Cardiac muscle cell (in vitro differentiated cells and primary cell): ENCODE data around the gene PRKCZ. TPM values are rescaled to one million over a fixed set of nuclear protein-coding genes. Genes with fewer than 3 reads are reported as not detected.

Experiments
- DNase-seq, 2 donors: peaks; one replicate each; pipeline versions ENCODE4 v3.0.0 to v3.0.0-alpha.2; 2010 to 2017; ENCODE audit warnings: low read depth in 1 of 2, low spot score in 1 of 2
- H3K27ac ChIP-seq: fragments of 200-600 bp; sonication (generic); 2 replicates; pipeline ENCODE4 v1.5.1; 2016
- H3K27me3 ChIP-seq: fragments of 200-600 bp; sonication (generic); 2 replicates; pipeline ENCODE4 v1.6.0; 2016; ENCODE audit warnings: control low read depth
- H3K36me3 ChIP-seq: fragments of 200-600 bp; sonication (generic); 2 replicates; pipeline ENCODE4 v1.5.1; 2016; ENCODE audit warnings: control low read depth
- H3K4me1 ChIP-seq: fragments of 200-600 bp; sonication (generic); 2 replicates; pipeline ENCODE4 v1.8.1; 2017; ENCODE audit warnings: low read depth, mild to moderate bottlenecking, mixed run types
- H3K4me3 ChIP-seq: fragments of 200-600 bp; sonication (generic); 2 replicates; pipeline ENCODE4 v1.5.1; 2016; ENCODE audit warnings: mild to moderate bottlenecking
- H3K9me3 ChIP-seq: fragments of 200-600 bp; sonication (generic); 2 replicates; pipeline ENCODE4 v1.5.1; 2017; ENCODE audit warnings: low read depth, mild to moderate bottlenecking, control low read depth
- polyA plus RNA-seq: library from polyadenylated mRNA; unstranded; fragments of >200 nt; fragmentation: Nextera tagmentation; extraction: Ambion mirVana; gene quantifications from 2 replicates; pipeline ENCODE4 v1.2.1, GENCODE V29; 2016
- total RNA-seq: library from RNA; depleted of rRNA; stranded (reverse); fragments of >200 nt; gene quantifications from 2 replicates; pipeline ENCODE4 v1.2.3, GENCODE V29; 2016
- TF ChIP-seq, protein P1 (sequence below): IDR thresholded peaks from 2 replicates; pipeline ENCODE4 v1.5.1; 2012; ENCODE audit warnings: low read depth, mild to moderate bottlenecking, low read length

PRKCZ gene
- total and polyA plus RNA-seq, 2 experiments from 2014 or later, result 44.6 to 50.9 TPM

DNA sequence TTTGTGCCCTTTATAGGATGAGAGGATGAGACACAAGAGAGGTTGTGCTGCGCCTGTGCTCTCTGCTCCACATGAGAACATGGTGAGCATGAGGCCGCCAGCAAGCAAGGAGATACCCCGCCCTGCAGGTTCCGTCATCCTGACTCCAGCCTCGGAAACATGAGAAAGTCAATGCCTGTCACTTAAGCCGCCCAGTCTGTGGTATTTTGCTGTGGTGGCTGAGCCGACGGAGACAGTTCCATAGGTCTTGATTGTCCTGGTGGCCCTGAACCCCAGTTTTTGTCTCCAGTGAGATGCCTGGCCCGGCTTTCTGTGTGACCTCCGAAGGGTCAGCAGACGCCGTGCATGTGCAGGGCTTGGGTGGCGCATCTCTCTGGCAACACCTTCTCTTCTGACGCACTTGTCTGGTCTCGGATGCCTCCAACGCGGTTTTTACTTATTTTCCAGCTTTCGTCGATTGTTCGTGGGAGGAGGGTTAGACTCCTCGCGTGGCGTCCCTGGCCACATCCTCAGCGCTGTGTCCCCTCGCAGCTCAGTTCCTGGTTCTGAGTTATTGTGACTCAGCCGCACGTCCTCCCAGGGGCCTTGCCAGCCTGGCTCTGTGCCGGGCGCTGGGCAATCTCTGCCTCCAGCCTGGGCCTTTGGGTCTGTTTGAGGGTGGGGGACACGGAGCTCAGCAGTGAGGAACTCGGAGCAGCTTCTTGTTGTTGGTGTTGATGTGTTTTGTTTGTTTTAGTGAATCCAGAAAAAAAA is 74.4 kb downstream of the PRKCZ start:
- peaks cover 22% of the 10 kb centered on the region for H3K4me1 ChIP-seq
- TF ChIP-seq, protein P1, sequence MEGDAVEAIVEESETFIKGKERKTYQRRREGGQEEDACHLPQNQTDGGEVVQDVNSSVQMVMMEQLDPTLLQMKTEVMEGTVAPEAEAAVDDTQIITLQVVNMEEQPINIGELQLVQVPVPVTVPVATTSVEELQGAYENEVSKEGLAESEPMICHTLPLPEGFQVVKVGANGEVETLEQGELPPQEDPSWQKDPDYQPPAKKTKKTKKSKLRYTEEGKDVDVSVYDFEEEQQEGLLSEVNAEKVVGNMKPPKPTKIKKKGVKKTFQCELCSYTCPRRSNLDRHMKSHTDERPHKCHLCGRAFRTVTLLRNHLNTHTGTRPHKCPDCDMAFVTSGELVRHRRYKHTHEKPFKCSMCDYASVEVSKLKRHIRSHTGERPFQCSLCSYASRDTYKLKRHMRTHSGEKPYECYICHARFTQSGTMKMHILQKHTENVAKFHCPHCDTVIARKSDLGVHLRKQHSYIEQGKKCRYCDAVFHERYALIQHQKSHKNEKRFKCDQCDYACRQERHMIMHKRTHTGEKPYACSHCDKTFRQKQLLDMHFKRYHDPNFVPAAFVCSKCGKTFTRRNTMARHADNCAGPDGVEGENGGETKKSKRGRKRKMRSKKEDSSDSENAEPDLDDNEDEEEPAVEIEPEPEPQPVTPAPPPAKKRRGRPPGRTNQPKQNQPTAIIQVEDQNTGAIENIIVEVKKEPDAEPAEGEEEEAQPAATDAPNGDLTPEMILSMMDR, result no peak
- H3K36me3 ChIP-seq, result no peaks in the 10 kb centered on the region
- H3K27me3 ChIP-seq, result no peaks in the 10 kb centered on the region
- peak overlapping the region; percentile 34 for H3K27ac ChIP-seq
- no peaks in the 10 kb centered on the region for H3K9me3 ChIP-seq
- H3K4me3 ChIP-seq, result no peak overlapping the region
- DNase-seq, result no peak

DNA sequence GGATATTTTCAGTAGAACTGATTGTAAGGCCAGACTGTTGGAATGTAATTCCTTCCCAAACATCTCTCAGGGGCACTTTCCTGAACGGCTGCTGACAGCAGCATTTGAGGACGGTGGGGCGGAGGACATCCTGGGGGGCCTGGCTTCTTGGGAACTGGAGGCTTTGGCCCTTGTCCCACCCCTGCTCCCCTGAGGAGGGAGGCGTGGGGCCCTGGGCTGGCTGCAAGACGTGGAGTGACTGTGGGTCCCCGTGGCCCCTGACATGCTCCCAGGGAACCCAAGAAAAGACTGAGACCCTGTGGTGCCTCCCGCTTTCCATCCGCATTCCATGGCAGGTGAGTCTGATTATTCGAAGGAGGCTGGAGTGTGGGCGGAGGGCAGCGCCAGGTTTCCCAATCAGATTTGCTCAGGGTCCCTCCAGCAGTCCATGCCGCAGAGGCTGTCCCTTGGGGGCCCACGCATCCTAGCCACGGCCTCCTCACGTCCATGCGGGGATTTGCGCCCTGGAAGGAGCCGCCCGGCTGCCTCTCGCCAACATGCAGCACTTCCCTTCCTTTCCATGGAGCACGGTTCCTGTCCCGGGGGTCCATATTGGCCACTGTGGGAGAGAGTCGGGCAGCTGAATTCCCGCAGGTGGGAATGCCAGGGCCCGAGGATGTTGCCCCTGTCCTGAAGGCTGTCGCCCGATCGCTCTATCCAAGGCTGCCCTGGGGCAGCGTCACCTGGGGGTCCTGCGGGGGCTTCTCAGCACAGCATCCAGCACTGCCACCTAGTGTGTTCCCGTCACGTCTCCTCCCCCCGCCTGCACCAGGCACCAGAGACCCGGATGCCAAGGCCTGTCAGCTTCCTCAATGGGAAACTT is 75.4 kb downstream of the PRKCZ start:
- H3K4me1 ChIP-seq, result peaks cover 22% of the 10 kb centered on the region
- DNase-seq, result no peak
- no peaks in the 10 kb centered on the region for H3K36me3 ChIP-seq
- no peaks in the 10 kb centered on the region for H3K9me3 ChIP-seq
- no peaks in the 10 kb centered on the region for H3K27me3 ChIP-seq
- H3K4me3 ChIP-seq, result no peak overlapping the region
- no peak overlapping the region for H3K27ac ChIP-seq
- TF ChIP-seq, protein P1, result no peak

DNA sequence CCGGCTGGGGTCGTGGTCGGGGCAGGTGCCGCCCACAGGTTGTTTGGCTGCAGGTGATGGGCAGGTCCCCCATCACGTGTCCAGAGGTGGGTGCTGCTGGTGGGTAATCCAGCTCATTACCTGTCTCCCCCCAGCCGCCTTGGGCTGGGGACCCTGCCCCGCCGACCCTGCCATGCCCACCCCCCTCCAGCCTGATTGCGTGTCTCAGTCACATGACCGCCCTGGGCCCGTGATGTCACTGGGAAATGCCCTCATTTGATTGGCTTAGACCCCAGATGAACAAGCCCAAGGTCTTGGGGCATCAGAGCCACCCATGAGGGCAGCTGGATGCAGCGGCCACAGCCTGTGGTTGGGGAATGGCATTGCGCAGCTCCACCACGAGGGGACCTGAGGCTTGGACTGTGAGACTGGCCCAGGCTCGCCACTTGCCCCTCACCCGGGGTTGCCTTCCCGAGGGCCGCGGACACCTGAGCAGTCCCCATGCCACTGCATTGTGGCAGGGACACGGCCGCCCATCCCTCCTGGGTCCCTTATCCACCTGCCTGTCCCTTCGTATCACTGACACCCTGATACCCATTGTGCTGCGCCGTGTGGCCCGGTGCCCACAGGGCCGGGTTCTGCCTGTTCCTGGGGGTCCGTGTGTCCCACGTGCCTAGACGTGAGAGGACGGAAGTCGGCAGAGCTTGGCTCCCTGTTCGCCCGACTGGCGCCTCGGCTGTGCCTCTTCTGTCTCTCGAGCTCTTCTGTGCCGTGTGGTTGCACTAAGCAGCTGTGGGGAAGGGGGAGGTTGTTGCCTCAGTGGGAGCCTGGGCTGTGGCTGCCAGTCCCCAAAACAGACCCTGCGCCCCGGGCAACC is 76.3 kb downstream of the PRKCZ start:
- H3K9me3 ChIP-seq, result no peaks in the 10 kb centered on the region
- no peaks in the 10 kb centered on the region for H3K36me3 ChIP-seq
- TF ChIP-seq, protein P1, result no peak
- H3K27me3 ChIP-seq, result no peaks in the 10 kb centered on the region
- H3K27ac ChIP-seq, result no peak overlapping the region
- no peak for DNase-seq
- peaks cover 22% of the 10 kb centered on the region for H3K4me1 ChIP-seq
- no peak overlapping the region for H3K4me3 ChIP-seq

DNA sequence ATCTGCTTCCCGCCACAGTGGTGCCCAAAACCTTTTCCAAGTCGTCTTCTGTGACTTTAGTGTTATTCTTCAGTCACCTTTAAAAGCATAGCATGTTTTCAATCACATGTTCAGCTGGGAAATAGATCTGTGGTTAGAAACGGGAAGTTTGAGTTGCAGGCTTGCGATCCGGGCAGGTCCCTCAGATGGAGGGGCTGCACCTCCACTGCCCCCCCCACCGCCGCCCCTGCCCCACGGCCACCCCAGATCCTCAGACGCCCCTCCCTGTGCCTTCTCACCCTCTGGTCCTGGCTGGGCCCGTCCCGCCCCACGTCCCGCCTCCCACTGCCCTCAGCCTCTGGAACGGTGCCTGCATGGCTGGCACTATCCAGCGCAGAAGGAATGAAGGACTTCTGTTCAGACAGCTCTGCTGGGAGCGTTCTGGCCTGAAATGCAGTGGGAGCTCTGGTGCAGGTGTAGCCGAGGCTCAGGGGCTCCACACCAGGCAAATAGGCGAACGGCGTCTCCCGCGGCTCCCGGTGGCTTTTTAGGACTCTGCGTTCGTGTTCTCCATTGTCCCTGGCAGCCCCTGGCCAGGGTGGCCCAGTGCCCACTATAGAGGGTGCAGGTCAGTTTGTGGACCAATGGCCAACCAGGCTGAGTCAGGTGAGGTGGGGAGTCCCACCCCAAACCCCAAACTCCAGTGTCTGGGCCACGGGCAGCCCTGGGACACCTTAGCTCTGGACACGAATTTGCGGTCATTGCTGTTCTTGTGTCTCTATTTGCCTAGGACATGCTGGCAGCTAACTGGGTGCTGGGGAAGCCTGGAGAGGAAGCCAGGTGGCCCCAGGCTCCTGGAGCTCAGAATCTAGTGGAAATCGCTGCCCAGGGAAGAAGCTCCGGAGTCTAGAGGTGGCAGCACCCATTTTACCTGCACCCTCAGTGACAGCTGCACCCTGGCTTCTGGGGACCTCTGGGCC is 77.3 kb downstream of the PRKCZ start:
- no peak for DNase-seq
- TF ChIP-seq, protein P1, result no peak

More for the DNA sequence above, 77.3 kb downstream of the PRKCZ start:
- H3K27me3 ChIP-seq, result no peaks in the 10 kb centered on the region
- peaks cover 22% of the 10 kb centered on the region for H3K4me1 ChIP-seq
- no peaks in the 10 kb centered on the region for H3K9me3 ChIP-seq
- peak overlapping the region; percentile 62 for H3K27ac ChIP-seq
- no peaks in the 10 kb centered on the region for H3K36me3 ChIP-seq
- no peak overlapping the region for H3K4me3 ChIP-seq
